ENCODE data around the gene RSRP1. TPM values are rescaled to one million over a fixed set of nuclear protein-coding genes. Genes with fewer than 3 reads are reported as not detected.

RSRP1 gene
- total and polyA plus RNA-seq, 5 experiments from 2014 or later, result 29.8 to 401 (median 40.5) TPM

DNA sequence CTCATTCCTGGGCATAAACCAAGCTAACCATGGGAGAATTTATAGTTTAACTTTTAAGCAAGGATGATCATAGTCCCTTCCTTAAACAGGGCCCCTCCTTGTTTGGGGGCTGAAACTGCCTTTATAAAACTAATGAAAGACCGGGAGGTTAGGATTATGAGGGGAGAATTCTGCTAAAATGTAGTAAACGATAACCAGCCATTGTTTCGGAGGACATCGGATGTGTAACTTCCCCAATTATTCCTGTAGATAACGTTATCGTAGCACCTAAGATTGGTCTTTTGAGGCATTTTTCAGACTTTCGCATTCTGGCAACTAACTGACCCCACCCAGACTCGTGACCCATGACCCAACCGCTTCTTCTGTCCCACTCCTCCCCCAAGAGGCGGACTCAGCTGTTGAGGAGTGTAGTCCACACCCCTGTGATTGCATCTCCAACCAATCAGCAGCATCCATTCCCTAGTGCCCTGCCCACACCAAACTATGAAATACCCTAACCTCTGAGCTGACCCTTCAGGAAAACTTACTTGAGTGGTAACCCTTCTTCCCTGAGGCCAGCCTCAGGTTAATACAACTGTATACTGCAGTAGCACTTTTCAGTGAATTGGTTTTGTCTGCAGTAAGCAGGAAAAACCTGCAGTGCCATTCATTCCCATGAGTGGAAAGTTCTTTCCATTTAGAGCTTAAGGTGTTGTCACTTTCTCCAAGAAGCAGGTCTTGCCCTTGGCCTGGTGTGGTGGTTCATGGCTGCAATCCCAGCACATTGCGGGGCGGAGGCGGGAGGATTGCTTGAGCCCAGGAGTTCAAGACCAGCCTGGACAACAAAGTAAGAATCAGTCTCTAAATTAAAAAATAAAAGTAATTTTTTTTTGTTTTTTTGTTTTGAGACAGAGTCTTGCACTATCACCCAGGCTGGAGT is 14.1 kb downstream of the RSRP1 start:
- Mint-ChIP-seq H3K27me3 (no peaks in the 10 kb centered on the region), H3K27ac (no peak overlapping the region), H3K9me3 (no peaks in the 10 kb centered on the region), H3K4me1 (peaks cover 11 to 54% (median 34%) of the 10 kb centered on the region in 4 donors), H3K36me3 (peaks cover 1 to 51% (median 9%) of the 10 kb centered on the region in 3 donors), H3K4me3 (no peak overlapping the region)
- peak; percentile 32 to 80 (median 58) for DNase-seq
- peak; percentile 36 to 58 for ATAC-seq
- POLR2A ChIA-PET, result interaction anchor here (0.6 to 5.7 kb wide), 31 partner anchors 9 to 1273 kb away, joined by 3 to 187 read pairs (median 4); partner anchors contain the start of genes MACO1, MTFR1L, PNRC2 and RSRP1

DNA sequence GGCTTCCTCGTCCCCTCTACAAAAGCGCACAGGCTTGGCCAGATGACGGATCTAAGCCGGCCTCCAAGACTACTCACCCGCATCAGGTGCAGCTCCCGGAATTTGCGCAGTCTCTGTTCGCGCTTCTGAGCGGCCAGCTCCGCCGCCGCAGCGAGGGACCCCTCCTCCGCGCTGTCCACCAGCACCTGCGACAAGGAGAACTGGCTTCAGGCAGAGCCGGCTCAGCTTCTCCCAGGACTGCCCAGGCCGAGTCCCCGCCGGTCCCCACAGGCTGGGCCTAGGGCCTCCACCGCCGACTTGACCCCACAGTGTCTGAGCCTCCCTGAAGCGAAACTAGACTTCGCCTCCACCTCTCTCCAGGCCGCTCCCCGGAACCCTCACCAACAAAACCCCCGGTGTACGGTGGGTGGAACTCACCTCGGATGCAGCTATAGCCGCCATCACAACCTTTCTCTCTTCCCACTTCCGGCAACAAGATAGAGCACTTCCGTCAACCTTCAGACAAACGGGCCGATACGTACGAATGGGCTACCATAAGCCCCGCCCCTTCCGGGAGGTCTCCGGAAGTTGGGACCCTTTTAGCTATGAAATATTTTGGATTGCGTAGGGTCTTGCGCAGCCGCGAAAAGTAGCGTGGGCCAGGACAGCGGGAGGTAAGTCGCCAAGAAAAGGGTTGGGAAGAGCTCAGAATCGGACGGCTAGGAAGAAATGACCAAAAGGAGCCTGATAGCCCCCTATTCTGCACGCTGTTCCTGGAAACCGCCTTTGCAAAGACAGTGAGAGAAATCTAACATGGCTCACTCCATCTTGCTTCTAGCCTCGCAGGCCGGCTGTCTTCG is 15.0 kb downstream of the RSRP1 start, which contains the start of gene SYF2:
Gene SYF2, minus strand, starts transcription at position 476 of the 839 bp plus-strand sequence. Its CDS starts 35 bp downstream, at position 441.
- H3K27ac Mint-ChIP-seq, result no peak within 1 kb of the TSS
- no peaks in the 10 kb centered on the region for H3K9me3 Mint-ChIP-seq
- ATAC-seq (peak; percentile 89 to 92), DNase-seq (peak; percentile 81 to 97 (median 92))
- H3K36me3 Mint-ChIP-seq, result peaks cover 5 to 59% (median 15%) of the 10 kb centered on the region in 3 donors
- POLR2A ChIA-PET, result interaction anchor here (0.5 to 5.7 kb wide), 38 partner anchors 8 to 1329 kb away, joined by 3 to 187 read pairs (median 4); partner anchors contain the start of genes CLIC4, MACO1, MTFR1L and PNRC2
- peaks cover 8 to 51% (median 30%) of the 10 kb centered on the region in 4 donors for H3K4me1 Mint-ChIP-seq
- no peaks in the 10 kb centered on the region for H3K27me3 Mint-ChIP-seq
- H3K4me3 Mint-ChIP-seq, result no peak within 1 kb of the TSS

DNA sequence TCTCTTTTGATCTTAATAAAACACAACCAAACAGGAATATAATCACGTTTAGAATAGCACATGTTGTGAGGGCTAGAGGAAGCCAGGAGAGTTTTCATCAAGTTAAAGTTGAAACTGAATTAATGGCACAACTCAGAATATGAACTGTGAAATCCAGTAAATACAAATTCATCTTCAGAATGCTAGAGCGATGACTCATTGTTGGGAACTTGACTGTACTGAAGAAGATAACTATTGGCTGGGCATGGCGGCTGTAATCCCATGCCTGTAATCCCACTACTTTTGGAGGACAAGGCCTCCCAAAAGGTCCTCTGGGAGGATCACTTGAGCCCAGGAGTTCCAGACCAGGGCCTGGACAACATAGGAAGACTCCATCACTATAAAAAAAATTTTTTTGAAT is 23.8 kb downstream of the RSRP1 start:
- Mint-ChIP-seq H3K4me3 (no peak overlapping the region), H3K27me3 (no peaks in the 10 kb centered on the region), H3K36me3 (peaks cover 13 to 87% (median 34%) of the 10 kb centered on the region in 3 donors), H3K4me1 (peaks cover 0 to 7% (median 3%) of the 10 kb centered on the region in 4 donors), H3K27ac (no peak overlapping the region), H3K9me3 (no peaks in the 10 kb centered on the region)
- DNase-seq (no peak), ATAC-seq (no peak)
- POLR2A ChIA-PET, result no interaction called here

DNA sequence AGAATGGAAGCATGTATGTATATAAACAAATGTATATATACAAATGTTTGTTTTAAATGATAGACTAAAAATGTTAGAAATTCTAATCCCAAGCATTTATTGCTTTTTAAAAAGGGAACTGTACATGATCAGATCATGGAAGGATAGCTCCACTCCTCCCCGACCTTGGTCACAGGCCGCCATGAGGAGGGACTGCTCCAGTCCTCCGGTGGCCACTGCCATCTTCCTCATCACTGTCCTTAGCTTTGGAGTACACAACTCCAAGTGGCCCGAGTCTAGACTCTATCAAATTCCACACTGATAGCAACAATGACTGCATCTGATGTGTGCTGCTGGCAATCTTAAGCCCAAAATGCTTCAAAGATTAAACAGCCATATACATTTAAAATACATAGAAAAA is 24.6 kb downstream of the RSRP1 start:
- H3K4me1 Mint-ChIP-seq, result peaks cover 0 to 4% (median 0%) of the 10 kb centered on the region in 4 donors
- no peaks in the 10 kb centered on the region for H3K9me3 Mint-ChIP-seq
- DNase-seq, result no peak
- H3K36me3 Mint-ChIP-seq, result peaks cover 8 to 79% (median 30%) of the 10 kb centered on the region in 3 donors
- no peak for ATAC-seq
- H3K4me3 Mint-ChIP-seq, result no peak overlapping the region
- H3K27ac Mint-ChIP-seq, result peak overlapping the region in 1 of 10 donors; percentile 40
- POLR2A ChIA-PET, result no interaction called here
- no peaks in the 10 kb centered on the region for H3K27me3 Mint-ChIP-seq

DNA sequence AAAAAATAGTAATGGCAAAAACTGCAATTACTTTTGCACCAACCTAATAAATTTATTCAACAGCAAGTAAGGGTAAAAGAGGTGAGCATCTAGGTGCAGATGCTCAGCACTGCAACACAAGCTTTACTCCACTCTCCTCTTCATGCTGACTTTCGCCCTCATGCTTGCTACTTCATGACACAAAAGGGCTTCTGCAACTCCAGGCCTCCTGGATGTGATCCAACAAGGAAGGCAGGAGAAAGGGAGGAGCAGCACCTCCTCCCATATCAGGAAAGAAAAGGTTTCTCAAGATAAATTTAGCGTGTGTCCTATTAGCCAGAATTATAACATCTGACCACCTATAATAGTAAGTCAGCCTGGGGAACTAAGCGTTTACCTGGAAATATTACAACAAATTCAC is 26.6 kb downstream of the RSRP1 start:
- H3K4me1 Mint-ChIP-seq, result peaks cover 0 to 8% (median 5%) of the 10 kb centered on the region in 4 donors
- H3K27ac Mint-ChIP-seq, result peak overlapping the region in 3 of 10 donors; percentile 14 to 31 (median 20)
- POLR2A ChIA-PET, result interaction anchor here (0.6 to 2.3 kb wide), 3 partner anchors 11 to 224 kb away, joined by 3 to 9 read pairs (median 5); partner anchors contain the start of gene SYF2
- ATAC-seq (no peak), DNase-seq (no peak)
- peaks cover 8 to 59% (median 20%) of the 10 kb centered on the region in 3 donors for H3K36me3 Mint-ChIP-seq
- H3K9me3 Mint-ChIP-seq, result no peaks in the 10 kb centered on the region
- H3K27me3 Mint-ChIP-seq, result no peaks in the 10 kb centered on the region
- no peak overlapping the region for H3K4me3 Mint-ChIP-seq

DNA sequence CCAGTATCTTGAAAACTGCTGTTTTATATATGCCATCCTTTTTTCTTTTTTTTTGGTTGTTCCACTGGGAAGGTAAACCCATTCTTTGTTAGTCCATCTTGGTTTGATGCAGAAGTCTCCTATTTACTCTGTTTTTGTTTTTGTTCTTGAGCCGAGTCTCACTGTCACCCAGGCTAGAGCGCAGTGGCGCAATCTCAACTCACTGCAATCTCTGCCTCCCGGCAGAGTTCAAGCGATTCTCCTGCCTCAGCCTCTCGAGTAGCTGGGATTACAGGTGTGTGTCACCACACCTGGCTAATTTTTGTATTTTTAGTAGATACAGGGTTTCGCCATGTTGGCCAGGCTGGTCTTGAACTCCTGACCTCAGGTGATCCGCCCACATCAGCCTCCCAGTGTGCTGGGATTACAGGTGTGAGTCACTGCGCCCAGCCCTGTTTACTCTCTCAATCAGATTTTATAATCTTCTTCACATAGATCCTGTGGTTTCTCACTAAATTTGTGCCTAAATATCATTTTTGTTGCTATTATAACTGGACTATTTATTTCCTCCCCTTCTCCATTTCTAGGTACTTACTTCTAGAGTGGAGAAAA is 27.5 kb downstream of the RSRP1 start:
- POLR2A ChIA-PET, result interaction anchor here (2.3 kb wide), 1 partner anchor 12 kb away, joined by 9 read pairs; the partner anchor contains the start of gene SYF2
- H3K4me3 Mint-ChIP-seq, result no peak overlapping the region
- peaks cover 0 to 8% (median 5%) of the 10 kb centered on the region in 4 donors for H3K4me1 Mint-ChIP-seq
- DNase-seq (no peak), ATAC-seq (no peak)
- peak overlapping the region in 6 of 10 donors; percentile 2 to 67 (median 22) for H3K27ac Mint-ChIP-seq
- no peaks in the 10 kb centered on the region for H3K27me3 Mint-ChIP-seq
- peaks cover 6 to 54% (median 17%) of the 10 kb centered on the region in 3 donors for H3K36me3 Mint-ChIP-seq
- no peaks in the 10 kb centered on the region for H3K9me3 Mint-ChIP-seq

DNA sequence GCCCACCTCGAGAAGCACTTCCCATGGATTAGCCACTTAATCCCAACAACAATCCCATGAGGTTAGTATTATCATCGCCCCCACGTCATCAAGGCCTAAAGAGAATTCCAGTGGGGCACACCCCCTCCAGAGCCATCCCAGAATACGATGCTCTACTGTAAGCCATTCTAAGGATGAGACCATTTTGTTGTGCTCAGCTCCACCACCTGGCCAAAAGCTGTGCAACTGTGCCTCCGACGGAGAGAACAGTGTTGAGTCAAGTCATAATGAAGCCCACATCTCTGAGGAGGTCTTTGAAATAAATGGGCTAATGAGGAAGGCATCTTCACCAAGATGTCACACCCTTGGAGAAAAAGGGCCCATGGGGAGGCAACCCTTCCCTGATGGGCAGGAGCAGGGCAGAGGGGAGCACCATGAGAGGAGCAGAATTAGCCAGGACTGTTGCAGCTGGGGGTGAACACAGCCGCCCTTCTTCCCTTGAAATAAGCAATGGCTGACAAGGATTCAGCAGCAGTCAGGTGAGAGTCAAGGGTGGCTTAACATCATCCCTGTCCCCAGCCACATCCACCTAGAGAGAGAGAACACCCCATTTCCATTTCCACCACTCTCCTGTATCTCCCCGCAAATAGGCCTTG is 29.5 kb downstream of the RSRP1 start:
- H3K36me3 Mint-ChIP-seq, result peaks cover 0 to 35% (median 7%) of the 10 kb centered on the region in 3 donors
- peaks cover 0 to 8% (median 5%) of the 10 kb centered on the region in 4 donors for H3K4me1 Mint-ChIP-seq
- H3K27me3 Mint-ChIP-seq, result no peaks in the 10 kb centered on the region
- no peak overlapping the region for H3K4me3 Mint-ChIP-seq
- POLR2A ChIA-PET, result no interaction called here
- ATAC-seq (peak in 1 of 2 donors; percentile 12), DNase-seq (no peak)
- H3K27ac Mint-ChIP-seq, result peak overlapping the region in 2 of 10 donors; percentile 52 to 71
- H3K9me3 Mint-ChIP-seq, result no peaks in the 10 kb centered on the region

DNA sequence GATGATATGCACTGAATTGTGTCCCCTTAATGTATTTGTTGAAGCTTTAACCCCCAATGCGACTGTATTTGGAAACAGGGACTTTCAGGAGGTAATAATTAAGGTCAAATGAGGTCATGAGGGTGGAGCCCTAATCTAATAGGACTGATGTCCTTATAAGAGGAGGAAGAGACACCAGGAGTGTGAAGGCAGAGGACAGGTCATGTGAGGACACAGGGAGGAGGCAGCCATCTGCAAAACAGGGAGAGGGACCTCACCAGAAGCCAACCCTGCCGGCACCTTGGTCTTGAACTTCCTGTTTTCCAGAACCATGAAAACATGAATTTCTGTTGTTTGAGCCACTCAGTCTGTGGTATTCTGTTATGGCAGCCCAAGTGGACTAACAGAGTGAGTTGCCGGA is 30.2 kb downstream of the RSRP1 start:
- peaks cover 0 to 28% (median 7%) of the 10 kb centered on the region in 3 donors for H3K36me3 Mint-ChIP-seq
- H3K27me3 Mint-ChIP-seq, result no peaks in the 10 kb centered on the region
- peak overlapping the region in 2 of 10 donors; percentile 9 to 52 for H3K27ac Mint-ChIP-seq
- H3K9me3 Mint-ChIP-seq, result no peaks in the 10 kb centered on the region
- no peak for DNase-seq
- H3K4me3 Mint-ChIP-seq, result no peak overlapping the region
- H3K4me1 Mint-ChIP-seq, result peaks cover 0 to 8% (median 5%) of the 10 kb centered on the region in 4 donors
- POLR2A ChIA-PET, result no interaction called here
- no peak for ATAC-seq

DNA sequence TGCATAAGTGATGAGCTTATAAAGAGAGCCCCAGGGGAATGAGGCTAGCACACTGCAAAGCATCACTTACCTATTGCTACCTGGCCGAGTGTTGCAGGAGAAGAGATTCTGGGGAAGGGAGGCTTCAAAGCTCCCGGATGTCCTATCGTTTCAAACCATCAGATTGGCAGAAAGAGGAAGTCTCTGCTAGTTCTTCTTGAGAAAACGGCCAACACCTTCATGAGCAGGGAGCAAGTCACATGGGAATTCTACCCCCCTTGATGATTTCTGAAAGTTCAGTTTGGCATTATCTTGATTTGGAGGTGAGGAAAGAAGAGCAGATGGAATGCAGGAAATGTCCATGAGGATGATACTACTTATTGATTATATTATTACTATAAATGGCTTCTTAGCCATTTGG is 31.1 kb downstream of the RSRP1 start:
- peaks cover 0 to 8% (median 5%) of the 10 kb centered on the region in 4 donors for H3K4me1 Mint-ChIP-seq
- no peak overlapping the region for H3K27ac Mint-ChIP-seq
- DNase-seq, result no peak
- peaks cover 0 to 2% (median 0%) of the 10 kb centered on the region in 5 donors for H3K27me3 Mint-ChIP-seq
- H3K36me3 Mint-ChIP-seq, result peaks cover 0 to 19% (median 6%) of the 10 kb centered on the region in 3 donors
- POLR2A ChIA-PET, result no interaction called here
- no peaks in the 10 kb centered on the region for H3K9me3 Mint-ChIP-seq
- no peak overlapping the region for H3K4me3 Mint-ChIP-seq
- no peak for ATAC-seq

DNA sequence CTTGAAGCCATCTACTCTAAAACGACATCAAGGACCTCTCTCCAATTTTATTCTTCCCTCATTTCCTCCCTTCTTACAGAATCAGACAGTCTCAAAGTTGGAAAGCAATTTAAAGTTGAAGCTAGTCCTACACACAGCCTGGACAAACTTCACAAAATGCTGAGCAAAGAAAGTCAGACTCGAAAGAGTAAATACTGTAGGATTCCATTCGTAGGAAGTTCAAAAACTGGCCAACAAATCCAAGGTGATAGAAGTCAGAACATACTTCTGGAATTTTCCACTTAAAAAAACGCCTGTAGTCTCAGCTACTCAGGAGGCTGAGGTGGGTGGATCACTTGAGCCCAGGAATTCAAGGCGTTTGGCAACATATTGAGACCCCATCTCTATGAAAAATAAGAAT is 34.5 kb downstream of the RSRP1 start:
- Mint-ChIP-seq H3K27me3 (peaks cover 0 to 9% (median 2%) of the 10 kb centered on the region in 5 donors), H3K4me3 (no peak overlapping the region), H3K9me3 (no peaks in the 10 kb centered on the region), H3K36me3 (no peaks in the 10 kb centered on the region), H3K4me1 (peaks cover 0 to 8% (median 5%) of the 10 kb centered on the region in 4 donors), H3K27ac (peak overlapping the region in 1 of 10 donors; percentile 78)
- ATAC-seq (no peak), DNase-seq (no peak)
- POLR2A ChIA-PET, result interaction anchor here (0.7 kb wide), 1 partner anchor 20 kb away, joined by 3 read pairs; no protein-coding TSS in a partner anchor

DNA sequence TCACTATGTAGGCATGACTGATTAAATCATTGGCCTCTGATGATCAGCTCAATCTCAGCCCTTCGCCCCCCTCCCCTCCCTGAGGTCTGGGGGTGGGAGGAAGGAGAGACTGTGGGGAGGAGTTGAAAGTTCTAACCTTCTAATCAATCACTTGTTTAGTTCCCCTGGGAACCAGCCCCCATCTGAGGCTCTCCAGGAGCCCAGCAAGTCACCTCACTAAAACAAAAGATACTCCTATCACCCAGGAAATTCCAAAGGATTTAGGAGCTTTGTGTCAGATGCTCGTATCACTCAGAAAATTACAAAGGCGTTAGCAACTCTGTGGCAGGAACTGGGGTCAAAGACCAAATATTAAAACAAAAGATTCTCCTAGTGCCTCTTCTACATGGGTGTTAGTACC is 36.5 kb downstream of the RSRP1 start:
- DNase-seq (no peak), ATAC-seq (no peak)
- Mint-ChIP-seq H3K9me3 (no peaks in the 10 kb centered on the region), H3K4me3 (no peak overlapping the region), H3K27ac (no peak overlapping the region), H3K36me3 (no peaks in the 10 kb centered on the region), H3K4me1 (peaks cover 0 to under 1% (median 0%) of the 10 kb centered on the region in 4 donors), H3K27me3 (peaks cover 0 to 9% (median 2%) of the 10 kb centered on the region in 5 donors)
- POLR2A ChIA-PET, result no interaction called here
